Pancreas (tissue), 10 donors: ENCODE measurements around the gene RP9. TPM values are rescaled to one million over a fixed set of nuclear protein-coding genes. Genes with fewer than 3 reads are reported as not detected.

Source experiments
- ATAC-seq, 4 donors: fragments of 200-7000 bp; cut with Tn5 transposase; one replicate each; pipeline versions ENCODE4 v1.8.0 to v1.9.1; 2020; ENCODE audit warnings: mild to moderate bottlenecking in 4 of 4, moderate library complexity in 4 of 4
- DNase-seq, 6 donors: peaks; one replicate each; pipeline ENCODE4 v3.0.0-alpha.2; 2020
- FAIRE-seq: peaks from 2 replicates; lab custom pipeline; 2012; peaks lifted over from hg19 to GRCh38; lab: Jason Lieb, UNC
- H3K27ac ChIP-seq, 4 donors: fragments of 200-600 bp; sonication (generic); 1 replicate in 3 of 4; 2 replicates in 1 of 4; pipeline versions ENCODE4 v1.5.0 to v1.8.0; 2020
- H3K27me3 ChIP-seq, 4 donors: fragments of 200-600 bp; one replicate each; pipeline ENCODE4 v1.8.0; 2021
- H3K36me3 ChIP-seq, 3 donors: fragments of 200-600 bp; sonication (generic) in 1 of 3; one replicate each; pipeline versions ENCODE4 v1.5.0 to v1.8.0; 2020 to 2021
- H3K4me1 ChIP-seq, 3 donors: fragments of 200-600 bp; one replicate each; pipeline ENCODE4 v1.8.0; 2021
- H3K4me3 ChIP-seq, 4 donors: fragments of 200-600 bp; sonication (generic) in 2 of 4; one replicate each; pipeline versions ENCODE4 v1.5.0 to v1.8.0; 2020 to 2021
- H3K9me3 ChIP-seq, 4 donors: fragments of 200-600 bp; one replicate each; pipeline ENCODE4 v1.8.0; 2021
- CTCF ChIP-seq, 4 donors: fragments of 200-600 bp; sonication (generic) in 3 of 4; IDR thresholded peaks; one replicate each; pipeline versions ENCODE4 v1.5.0 to v1.8.0; 2021; ENCODE audit warnings: antibody characterized with exemption in 4 of 4
- WGBS, 2 donors: extraction: QIAGEN DNeasy Blood & Tissue Kit; methylation state at CpG; one replicate each; pipeline ENCODE4 v1.1.7; 2013; 5-methylcytosine and 5-hydroxymethylcytosine counted together
- intact Hi-C, 3 donors: fragments of 100-400 bp; cut with DNase I; formaldehyde crosslinking; loops; one replicate each; pipeline versions ENCODE4 v1.11.1 to v1.14.2; 2022
- polyA plus RNA-seq, 2 donors: library from polyadenylated mRNA; stranded (reverse); fragments of 200-250 nt; gene quantifications; one replicate each; pipeline ENCODE4 v1.2.3, GENCODE V29; 2013
- total RNA-seq, 6 donors: library from RNA; stranded (reverse); fragmentation: NEBNext Ultra II Directional in 4 of 6; extraction: Animal tissue kit (Norgen Biotek cat#: 25700) in 4 of 6; gene quantifications; one replicate each; pipeline versions ENCODE4 v1.2.1 to v1.2.4, GENCODE V29; 2021 to 2023
- donor health status: healthy with polysubstance abuse.
- donor health status: DM: no; HTN: no; CAD: no; lungs with moderate emphysema.
- donor health status: DM: no; HTN: no; CAD: no.
- donor health status: control.
- donor health status: control.
- donor health status: Bipolar disorder and iron deficiency.
- donor health status: DM: yes; HTN: yes; CAD: no.
- donor health status: DM: no; HTN: no; CAD: no.
- donor health status: DM: no; HTN: no; CAD: no.
- donor health status: DM: yes; HTN: yes; CAD: no.

RP9 gene
- total and polyA plus RNA-seq, 8 donors = 5.5 to 20.1 (median 7.1) TPM

GRCh38 chr7:33054261-33054964, 54.8 kb downstream of the RP9 start:
- H3K36me3 ChIP-seq = no peaks in the 10 kb centered on the region
- DNase-seq (no peak), FAIRE-seq (no peak), ATAC-seq (no peak)
- peaks cover 0 to 26% (median 12%) of the 10 kb centered on the region in 3 donors for H3K4me1 ChIP-seq
- no peak overlapping the region for H3K27ac ChIP-seq
- WGBS, 2 donors = 90 to 93% methylated on average over 2 of the region's 2 CpGs
- H3K27me3 ChIP-seq = no peaks in the 10 kb centered on the region
- TF ChIP-seq CTCF (IDR thresholded peaks at IDR 0.05) = no peak
- intact Hi-C loops = loop anchor here in 1 of 3 donors (10.0 kb wide), 2 partner anchors 60 to 250 kb away; no protein-coding TSS in a partner anchor
- no peak overlapping the region for H3K4me3 ChIP-seq
- H3K9me3 ChIP-seq = no peaks in the 10 kb centered on the region

- H3K27me3 ChIP-seq = no peaks in the 10 kb centered on the region
- intact Hi-C loops = loop anchor here in 1 of 3 donors (10.0 kb wide), 2 partner anchors 61 to 249 kb away; no protein-coding TSS in a partner anchor
- no peak for FAIRE-seq
- H3K9me3 ChIP-seq = no peaks in the 10 kb centered on the region
- no peak for ATAC-seq
- no peak overlapping the region for H3K4me3 ChIP-seq
- WGBS, 2 donors = 42 to 45% methylated on average over 1 of the region's 1 CpG
- peaks cover 0 to 29% (median 12%) of the 10 kb centered on the region in 3 donors for H3K4me1 ChIP-seq
- DNase-seq = no peak
- H3K36me3 ChIP-seq = no peaks in the 10 kb centered on the region
- TF ChIP-seq CTCF (IDR thresholded peaks at IDR 0.05) = no peak
- H3K27ac ChIP-seq = no peak overlapping the region
Observed at GRCh38 chr7:33053721-33054120, 55.5 kb downstream of the RP9 start.

- Histone ChIP-seq H3K36me3 (no peaks in the 10 kb centered on the region), H3K27ac (peak overlapping the region in 2 of 4 donors; percentile 64 to 77), H3K4me1 (peaks cover 3 to 35% (median 12%) of the 10 kb centered on the region in 3 donors), H3K4me3 (peak overlapping the region in 1 of 4 donors; percentile 11), H3K27me3 (no peaks in the 10 kb centered on the region), H3K9me3 (no peaks in the 10 kb centered on the region)
- intact Hi-C loops = loop anchor here in 1 of 3 donors (10.0 kb wide), 2 partner anchors 64 to 246 kb away; no protein-coding TSS in a partner anchor
- DNase-seq = no peak
- ATAC-seq = peak; percentile 67 to 92 (median 89)
- TF ChIP-seq CTCF (IDR thresholded peaks at IDR 0.05) = peak in 3 of 4 donors; percentile 25 to 34 (median 28)
- FAIRE-seq = peak; percentile 92
- WGBS, 2 donors = 0% methylated on average over 1 of the region's 1 CpG
Observed at GRCh38 chr7:33050535-33051318, 58.5 kb downstream of the RP9 start.

DNA sequence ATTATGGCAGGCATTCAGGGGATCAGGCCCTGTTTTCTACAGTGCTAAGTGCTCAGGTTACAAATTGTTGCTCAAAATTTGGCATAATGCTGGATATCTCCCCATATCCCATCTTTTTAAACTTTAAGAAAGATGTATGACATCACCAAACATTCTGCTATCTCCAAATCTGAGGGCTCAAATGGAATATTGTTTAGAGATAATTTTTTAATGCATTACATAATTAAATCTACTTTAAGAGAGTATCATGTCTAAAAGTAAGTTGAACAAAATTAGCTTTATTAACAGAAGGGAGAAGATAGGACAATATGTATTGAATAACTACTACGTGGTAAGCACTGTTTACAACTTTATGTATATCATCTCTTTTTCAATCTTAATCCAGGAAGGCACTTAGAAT, 60.5 kb downstream of the RP9 start:
- no peak for ATAC-seq
- FAIRE-seq = no peak
- no peak overlapping the region for H3K27ac ChIP-seq
- WGBS, 2 donors = 92 to 93% methylated on average over 1 of the region's 1 CpG
- no peaks in the 10 kb centered on the region for H3K9me3 ChIP-seq
- intact Hi-C loops = no loop called here
- no peaks in the 10 kb centered on the region for H3K27me3 ChIP-seq
- peaks cover 12 to 40% (median 22%) of the 10 kb centered on the region in 3 donors for H3K4me1 ChIP-seq
- no peak for DNase-seq
- TF ChIP-seq CTCF (IDR thresholded peaks at IDR 0.05) = no peak
- no peaks in the 10 kb centered on the region for H3K36me3 ChIP-seq
- H3K4me3 ChIP-seq = no peak overlapping the region
